ENCODE data around the gene KRTAP10-2. TPM values are rescaled to one million over a fixed set of nuclear protein-coding genes. Genes with fewer than 3 reads are reported as not detected.

Gene KRTAP10-2
- total and polyA plus RNA-seq, 2 of the 4 experiments (the other 2 are of a cell fraction): not detected

- ChIA-PET CTCF (no interaction called here), POLR2A (ENCODE audit: unreplicated experiment) (no interaction called here)
- Histone ChIP-seq H3K4me3 (ENCODE audit: insufficient read depth, low read depth, low read length) (no peak overlapping the region), H4K20me1 (ENCODE audit: insufficient read depth, low read length) (no peaks in the 10 kb centered on the region), H4K8ac (ENCODE audit: low read depth in 2 of 2, low read length in 2 of 2) (no peak overlapping the region), H3K9me3 (ENCODE audit: control insufficient read depth, insufficient read depth, low read length) (peaks cover 14% of the 10 kb centered on the region; the same call in 1 of the 2 replicates), H3K9ac (ENCODE audit: low read depth, low read length) (no peak overlapping the region), H2AFZ (replicated peaks; ENCODE audit: low read length, poor library complexity) (no peak overlapping the region), H2BK120ac (ENCODE audit: low read depth, low read length) (no peak overlapping the region), H2AK5ac (ENCODE audit: low read depth, low read length) (no peak overlapping the region), H3K4me1 (ENCODE audit: control insufficient read depth, insufficient read depth, low read length) (no peaks in the 10 kb centered on the region), H3K23ac (ENCODE audit: low read depth, low read length) (no peak overlapping the region), H3K79me1 (ENCODE audit: low read depth in 1 of 2, low read length in 2 of 2) (no peaks in the 10 kb centered on the region), H2AK9ac (replicated peaks; ENCODE audit: low read depth, low read length, poor library complexity) (no peak overlapping the region), H3K56ac (ENCODE audit: extremely low read depth, insufficient read depth, low read length) (no peak overlapping the region), H2BK20ac (ENCODE audit: low read depth, low read length) (no peak overlapping the region), H3K4ac (ENCODE audit: low read depth, low read length) (no peak overlapping the region), H3K27ac (ENCODE audit: insufficient read depth, low read length) (no peak overlapping the region), H4K91ac (ENCODE audit: insufficient read depth, low read depth, low read length) (no peak overlapping the region), H3K9me1 (ENCODE audit: insufficient read depth, low read length) (no peaks in the 10 kb centered on the region), H3K4me2 (ENCODE audit: low read depth, low read length) (no peak overlapping the region), H3K36me3 (ENCODE audit: control insufficient read depth, insufficient read depth, low read length) (no peaks in the 10 kb centered on the region), H2BK15ac (ENCODE audit: low read depth, low read length) (no peak overlapping the region), H2BK5ac (ENCODE audit: low read depth, low read length, poor library complexity, severe bottlenecking) (no peak overlapping the region), H3K27me3 (ENCODE audit: control insufficient read depth, insufficient read depth, low read length) (0 out of 2 replicates have a peak, but pooled peaks cover 2% of the 10 kb centered on the region), H3K14ac (replicated peaks; ENCODE audit: low read depth, low read length) (no peak overlapping the region), H3K18ac (ENCODE audit: low read depth, low read length) (no peak overlapping the region), H4K5ac (ENCODE audit: low read depth, low read length) (no peak overlapping the region)
- WGBS, 2 experiments (ENCODE audit: extremely low coverage in 2 of 2, insufficient read length in 1 of 2): 88% methylated on average over 27 of the region's 37 CpGs; no CpG with 5 or more reads in 1 of the 2 experiments
- no TSS peak for BruUV-seq (replicated peaks)
- in situ Hi-C loops (cut with MboI; ENCODE audit: low sequenced_read_pairs) (no loop called here), dilution Hi-C loops (cut with HindIII; ENCODE audit: low sequenced_read_pairs, unreplicated experiment) (no loop called here), intact Hi-C loops (cut with micrococcal nuclease) (no loop called here)
- DNase-seq (no peak), ATAC-seq (ENCODE audit: low read depth) (no peak)
- TF ChIP-seq ELK1 (IDR thresholded peaks at IDR 0.05; ENCODE audit: borderline replicate concordance, low read depth, low read length): no peak
- TF ChIP-seq RCOR1 (IDR thresholded peaks at IDR 0.05; ENCODE audit: insufficient replicate concordance, low read length): no peak
- no peak for TF ChIP-seq SMC3 (IDR thresholded peaks at IDR 0.05; ENCODE audit: low read depth, low read length)
- TF ChIP-seq CTCF (conservative IDR thresholded peaks at IDR 0.05; ENCODE audit: low read depth, low read length): no peak
- TF ChIP-seq RAD21 (IDR thresholded peaks at IDR 0.05; ENCODE audit: low read length): no peak
- TF ChIP-seq MAZ (IDR thresholded peaks at IDR 0.05; ENCODE audit: borderline replicate concordance, low read depth, low read length): no peak
- TF ChIP-seq NFE2L2 (IDR thresholded peaks at IDR 0.05; ENCODE audit: low read depth, low read length): no peak
- TF ChIP-seq MXI1 (IDR thresholded peaks at IDR 0.05; ENCODE audit: borderline replicate concordance, low read depth, low read length): no peak
- TF ChIP-seq RFX5 (IDR thresholded peaks at IDR 0.05; ENCODE audit: low read depth, low read length): no peak
- TF ChIP-seq FOS (IDR thresholded peaks at IDR 0.05; ENCODE audit: low read depth, low read length): no peak
- no peak for TF ChIP-seq POLR2A (IDR thresholded peaks at IDR 0.05; ENCODE audit: low read depth, low read length)
- no peak for TF ChIP-seq CEBPB (IDR thresholded peaks at IDR 0.05; ENCODE audit: low read depth, low read length)
- no peak for TF ChIP-seq CHD1 (IDR thresholded peaks at IDR 0.05; ENCODE audit: low read depth, low read length)
- TF ChIP-seq USF2 (IDR thresholded peaks at IDR 0.05; ENCODE audit: low read depth, low read length): no peak
- no peak for TF ChIP-seq BHLHE40 (IDR thresholded peaks at IDR 0.05; ENCODE audit: low read depth, low read length)
- no peak for TF ChIP-seq MAFK (IDR thresholded peaks at IDR 0.05; ENCODE audit: low read depth, low read length)
These were observed 18.0 kb downstream of the KRTAP10-2 start for GRCh38 chr21:44533121-44533890.

Data from IMR-90 (cell line).